HG03432 (cell line): Measurements from ENCODE around the gene RORB.
"Not testable (repeated sequence)": the region's sequence is repeated elsewhere in the genome, so short reads cannot be mapped to it uniquely, and the experiment has no call there.

Experiments
- ATAC-seq: cut with Tn5 transposase; IDR thresholded peaks from one replicate; pipeline ENCODE4 v1.9.1; 2021; ENCODE audit warnings: mild to moderate bottlenecking, moderate library complexity; ENCODE audit not compliant: unreplicated experiment

RORB gene

GRCh38 chr9:74512416-74512815, 15.3 kb downstream of the RORB start:
- ATAC-seq: no peak

GRCh38 chr9:74513221-74513620, 16.1 kb downstream of the RORB start:
- no peak for ATAC-seq

GRCh38 chr9:74517188-74517587, 20.1 kb downstream of the RORB start:
- no peak for ATAC-seq

DNA sequence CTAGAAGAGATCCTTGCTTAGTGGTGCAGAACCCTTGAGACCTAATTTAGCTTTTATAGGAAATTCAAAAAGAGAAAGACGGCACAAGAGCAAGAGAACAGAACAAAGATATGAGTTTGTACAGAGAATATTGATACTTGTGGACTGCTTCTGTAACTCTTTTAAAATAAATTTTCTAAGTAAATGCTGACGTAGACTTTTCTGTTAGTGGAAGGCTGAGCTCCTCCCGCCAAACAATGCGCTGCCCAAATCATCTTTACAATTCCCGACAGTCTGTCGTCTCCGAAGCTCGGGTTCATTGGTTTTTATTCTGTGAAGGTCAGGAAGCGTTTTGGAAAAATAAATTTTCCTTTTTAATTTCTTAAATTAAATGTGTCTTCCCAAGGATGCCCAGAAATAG, 22.3 kb downstream of the RORB start:
- ATAC-seq: no peak

DNA sequence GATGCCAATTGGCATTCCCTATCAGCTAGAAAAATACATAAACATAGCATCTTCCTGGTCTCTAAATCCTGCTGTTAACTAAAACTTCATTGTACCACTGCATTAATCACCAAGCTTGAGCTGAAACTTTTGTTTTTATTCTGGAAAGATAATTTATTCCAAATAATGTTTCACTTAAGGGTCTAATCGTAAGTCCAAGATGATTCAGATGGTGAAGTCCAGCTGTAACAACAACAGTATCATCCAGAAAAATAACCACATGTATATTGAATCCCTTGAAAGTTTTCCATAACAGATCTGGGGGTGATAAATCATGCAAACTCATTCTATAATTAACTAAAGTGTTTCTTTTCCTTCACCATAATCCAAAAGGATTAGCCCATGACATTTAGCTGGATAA, 23.9 kb downstream of the RORB start:
- no peak for ATAC-seq

DNA sequence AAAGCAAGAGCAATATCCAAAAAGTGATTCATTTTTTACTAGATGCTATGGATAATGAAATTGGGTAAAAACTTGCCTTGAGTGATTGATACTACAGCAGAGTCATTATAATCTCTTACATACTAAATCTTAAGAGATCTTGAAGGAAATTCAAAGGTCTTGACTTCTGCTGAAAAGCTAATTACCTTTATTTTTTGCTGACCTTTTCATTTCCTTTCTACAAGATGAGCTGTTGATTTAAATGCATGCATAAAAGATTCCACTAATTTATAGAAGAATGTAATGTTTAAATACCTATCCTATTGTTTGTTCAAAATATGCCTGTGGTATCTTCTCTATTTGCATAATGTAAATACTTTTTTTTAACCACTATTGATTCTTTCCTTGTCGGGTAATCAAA, 27.2 kb downstream of the RORB start:
- ATAC-seq: no peak

DNA sequence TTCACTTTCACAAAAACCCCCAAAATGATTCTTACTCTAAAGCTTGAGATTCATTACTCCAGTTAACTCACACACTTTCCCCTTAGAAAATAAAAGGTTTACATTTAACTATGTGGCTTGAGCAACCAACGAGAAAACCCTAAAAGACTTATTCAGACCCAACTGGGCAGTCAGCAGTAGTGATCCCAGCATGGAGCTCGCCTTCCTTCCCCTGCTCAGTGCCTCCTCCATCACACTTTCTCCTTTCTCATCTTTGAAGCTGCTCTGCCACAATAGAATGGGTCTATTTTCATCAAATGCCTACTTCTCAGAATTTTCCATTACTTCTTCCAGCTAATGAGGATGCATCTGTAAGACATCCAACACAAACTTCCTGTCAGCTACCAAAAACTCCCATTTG, 29.1 kb downstream of the RORB start:
- no peak for ATAC-seq

DNA sequence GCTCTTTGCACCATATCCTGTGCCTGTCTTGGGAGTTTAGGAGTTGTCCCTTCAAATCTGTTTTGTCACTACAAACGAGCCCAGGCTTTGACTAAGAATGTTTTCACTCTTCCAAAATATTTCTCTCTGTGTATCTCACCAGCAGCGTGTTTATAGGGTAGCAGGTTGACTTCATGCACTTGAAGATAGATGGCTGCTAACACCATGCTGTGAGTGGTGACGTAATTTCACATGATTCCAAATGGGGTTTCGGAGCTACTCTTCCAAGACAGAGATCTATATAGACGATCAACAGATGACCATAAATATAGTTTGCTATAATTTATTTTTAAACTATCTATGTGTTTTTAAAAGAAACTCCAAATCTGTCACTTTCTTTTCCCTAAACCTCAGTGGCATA, 30.6 kb downstream of the RORB start:
- no peak for ATAC-seq

- ATAC-seq: no peak
These were observed 31.1 kb downstream of the RORB start for GRCh38 chr9:74528207-74528606.

- ATAC-seq: not testable (repeated sequence)
These were observed 33.3 kb downstream of the RORB start for GRCh38 chr9:74530458-74530857.

DNA sequence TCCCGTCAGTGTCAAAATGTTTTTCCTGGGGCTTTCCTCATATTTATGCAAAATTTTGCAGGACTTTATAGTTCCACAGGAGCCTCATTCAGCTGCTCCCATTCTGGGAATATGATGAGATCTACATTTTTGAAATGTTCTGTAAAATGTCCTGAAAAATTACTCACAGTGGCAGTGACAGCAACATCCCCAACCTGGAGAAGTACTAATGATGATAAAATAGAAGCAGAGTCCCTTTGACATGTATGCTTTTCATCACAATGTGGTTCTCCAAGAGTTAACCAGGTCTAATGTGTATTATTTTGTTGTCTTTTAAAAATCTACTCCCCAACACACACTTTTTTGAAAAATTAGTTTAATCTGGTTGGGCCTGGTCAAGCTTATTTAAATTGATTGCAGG, 36.1 kb downstream of the RORB start:
- no peak for ATAC-seq

- ATAC-seq: no peak
These were observed 37.7 kb downstream of the RORB start for GRCh38 chr9:74534841-74535240.

GRCh38 chr9:74543145-74543544, 46.0 kb downstream of the RORB start:
- ATAC-seq: no peak

GRCh38 chr9:74551266-74551665, 54.1 kb downstream of the RORB start:
- ATAC-seq: no peak

GRCh38 chr9:74554751-74555419, 57.8 kb downstream of the RORB start:
- no peak for ATAC-seq

DNA sequence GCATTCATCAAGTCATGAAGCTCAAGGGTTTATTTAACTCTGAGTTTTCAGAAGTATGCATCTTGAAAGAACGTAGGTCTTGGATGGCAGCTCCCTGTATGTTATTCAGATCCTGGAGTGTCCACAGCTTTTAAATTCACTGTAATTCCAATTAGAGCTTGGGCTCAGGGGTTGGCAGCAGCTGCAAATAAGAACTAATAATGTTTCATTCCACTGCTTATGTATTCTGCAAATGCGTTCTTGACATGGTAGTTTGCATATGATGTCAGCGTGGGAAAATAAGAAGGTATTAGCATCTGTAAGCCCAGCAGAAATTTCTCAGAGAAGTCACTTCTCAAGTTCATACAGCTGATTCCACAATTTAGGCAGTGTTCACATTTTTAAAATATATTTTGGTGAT, 58.4 kb downstream of the RORB start:
- ATAC-seq: no peak

- ATAC-seq: peak; percentile 92
These were observed 59.5 kb downstream of the RORB start for GRCh38 chr9:74556685-74557084.

GRCh38 chr9:74557571-74557970, 60.4 kb downstream of the RORB start:
- ATAC-seq: no peak

DNA sequence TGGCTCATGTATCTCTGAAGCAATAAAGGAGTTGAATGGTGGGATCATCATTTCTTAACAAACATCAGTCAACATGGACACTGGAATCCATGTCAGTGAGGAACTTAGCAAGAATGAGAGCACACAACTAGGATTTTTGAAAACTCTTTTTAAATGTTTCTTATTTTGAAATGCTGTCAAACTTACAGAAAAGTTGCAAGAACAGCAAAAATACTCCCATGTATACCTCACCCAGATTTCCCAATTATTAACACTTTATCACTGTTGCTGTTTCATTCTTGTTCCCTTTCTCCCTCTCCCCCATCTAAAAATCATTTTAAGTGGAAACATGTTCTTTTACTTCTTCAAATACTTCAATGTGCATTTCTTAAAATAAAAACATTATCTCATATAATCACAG, 65.5 kb downstream of the RORB start:
- no peak for ATAC-seq

DNA sequence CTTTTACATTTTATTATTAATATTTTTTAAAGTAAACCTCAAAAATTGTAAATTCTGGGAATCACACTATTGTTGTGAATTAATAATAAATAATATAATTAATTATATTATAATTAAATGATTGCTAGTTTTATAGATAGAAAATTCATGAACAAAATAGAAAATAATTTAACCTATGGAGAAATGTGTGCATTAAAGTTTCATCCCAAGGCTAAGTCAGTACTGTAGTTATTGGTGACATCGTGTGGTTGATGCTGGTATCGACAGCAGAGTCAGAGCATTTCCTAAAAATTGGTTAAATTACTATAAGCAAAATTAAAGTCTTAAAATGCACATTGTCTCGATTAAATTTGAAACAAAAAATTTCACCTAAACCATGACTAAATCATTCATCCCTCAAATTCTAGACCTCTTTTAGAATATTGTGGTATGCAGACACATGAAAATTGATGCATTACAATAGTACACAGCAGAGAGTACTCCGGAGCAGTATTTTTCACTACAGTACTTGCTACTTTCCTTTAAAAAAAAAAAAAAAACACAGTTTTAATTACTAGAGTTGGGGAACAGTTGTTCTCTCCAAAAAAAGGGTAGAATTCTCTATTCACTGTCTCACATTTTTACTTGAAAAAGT, 73.9 kb downstream of the RORB start:
- peak; percentile 66 for ATAC-seq

DNA sequence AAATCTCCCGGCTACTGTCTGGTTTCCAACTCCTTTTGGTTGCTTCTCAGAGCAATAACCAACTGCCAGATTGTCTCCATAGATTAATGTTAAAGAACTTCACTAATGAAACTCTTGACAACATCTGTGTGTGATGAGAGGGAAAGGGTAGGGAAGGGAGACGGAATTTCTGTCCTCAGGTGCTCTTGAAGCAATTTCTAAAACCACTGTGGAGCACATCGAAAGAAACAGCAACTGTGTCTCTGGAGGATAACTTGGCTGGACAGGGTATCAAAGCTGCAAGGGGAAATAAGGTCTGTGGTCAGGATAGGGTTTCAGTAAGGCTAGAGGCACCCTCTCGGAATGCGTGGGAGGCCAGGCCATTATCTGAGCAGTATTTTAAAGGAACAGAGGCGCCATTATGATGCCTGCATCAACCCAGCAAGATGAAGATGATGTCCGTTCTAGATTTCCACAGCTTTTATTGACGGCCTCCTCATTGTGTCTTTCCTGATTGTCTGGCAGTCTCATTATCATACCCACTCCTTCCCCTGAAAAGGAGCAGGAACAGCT, 76.6 kb downstream of the RORB start:
- peak; percentile 89 for ATAC-seq

- no peak for ATAC-seq
These were observed 79.0 kb downstream of the RORB start for GRCh38 chr9:74576176-74576575.

DNA sequence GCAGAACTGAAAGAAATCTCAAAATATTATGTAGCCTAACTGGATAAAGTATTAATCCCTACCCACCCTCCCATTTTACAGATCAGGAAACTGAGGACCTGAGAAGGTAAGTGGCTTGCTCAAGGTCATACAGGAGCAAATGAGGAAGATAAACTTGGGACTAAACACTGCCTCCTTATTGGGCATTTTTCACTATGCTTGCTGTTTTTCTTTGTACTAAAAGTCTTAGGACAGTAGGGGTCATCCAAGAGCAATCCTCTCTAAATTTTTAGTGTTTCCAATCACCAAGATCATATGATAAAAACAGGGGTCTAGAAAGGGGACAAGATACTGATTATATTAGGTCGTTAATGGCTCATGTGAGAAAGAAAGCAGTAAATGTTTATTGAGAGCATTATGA, 80.8 kb downstream of the RORB start:
- no peak for ATAC-seq
